GM12873 (cell line): ENCODE results near the gene SLC43A1.

ENCODE experiments used
- TF ChIP-seq, protein P1 (sequence below): IDR thresholded peaks from 2 replicates; pipeline ENCODE4 v1.5.1; 2012; ENCODE audit warnings: low read depth, mild to moderate bottlenecking, moderate library complexity, low read length, control low read depth; ENCODE audit not compliant: insufficient read depth; ENCODE audit errors: missing control alignments

Gene SLC43A1

DNA sequence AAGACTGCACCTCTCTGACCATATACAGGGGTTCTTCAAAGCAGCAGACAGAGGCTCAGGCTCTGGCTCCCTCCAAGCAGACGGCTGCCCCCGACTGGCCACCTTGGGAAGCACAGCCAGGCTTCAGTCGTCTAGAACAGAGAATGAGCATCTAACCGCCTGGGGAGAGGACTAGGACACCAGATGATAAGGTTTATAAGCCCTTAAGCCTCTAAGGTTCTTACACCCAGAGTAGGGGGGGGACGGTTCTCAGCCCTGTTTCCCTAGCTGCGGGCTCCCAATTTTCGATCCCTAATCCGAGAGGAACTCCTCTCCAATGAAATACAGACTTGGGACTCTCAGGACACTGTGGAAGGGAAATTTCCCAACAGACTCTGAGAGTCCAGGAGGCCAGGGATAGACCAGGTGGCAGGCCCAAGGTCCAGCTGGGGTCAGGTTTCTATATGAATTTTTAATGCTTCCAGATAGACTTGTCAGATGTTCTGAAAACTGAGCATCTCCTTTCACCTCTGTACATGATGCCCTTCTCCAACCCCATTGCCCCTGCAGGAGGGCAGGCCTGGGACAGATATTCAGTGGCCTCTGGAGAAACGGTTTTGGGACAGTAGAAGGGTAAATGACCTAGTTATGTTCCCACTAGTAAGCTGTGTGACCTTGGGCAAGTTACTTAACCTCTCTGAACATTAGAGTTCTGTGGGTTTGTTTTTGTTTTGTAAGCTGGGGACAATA lies 34.9 kb downstream of the SLC43A1 start:
- TF ChIP-seq, protein P1, sequence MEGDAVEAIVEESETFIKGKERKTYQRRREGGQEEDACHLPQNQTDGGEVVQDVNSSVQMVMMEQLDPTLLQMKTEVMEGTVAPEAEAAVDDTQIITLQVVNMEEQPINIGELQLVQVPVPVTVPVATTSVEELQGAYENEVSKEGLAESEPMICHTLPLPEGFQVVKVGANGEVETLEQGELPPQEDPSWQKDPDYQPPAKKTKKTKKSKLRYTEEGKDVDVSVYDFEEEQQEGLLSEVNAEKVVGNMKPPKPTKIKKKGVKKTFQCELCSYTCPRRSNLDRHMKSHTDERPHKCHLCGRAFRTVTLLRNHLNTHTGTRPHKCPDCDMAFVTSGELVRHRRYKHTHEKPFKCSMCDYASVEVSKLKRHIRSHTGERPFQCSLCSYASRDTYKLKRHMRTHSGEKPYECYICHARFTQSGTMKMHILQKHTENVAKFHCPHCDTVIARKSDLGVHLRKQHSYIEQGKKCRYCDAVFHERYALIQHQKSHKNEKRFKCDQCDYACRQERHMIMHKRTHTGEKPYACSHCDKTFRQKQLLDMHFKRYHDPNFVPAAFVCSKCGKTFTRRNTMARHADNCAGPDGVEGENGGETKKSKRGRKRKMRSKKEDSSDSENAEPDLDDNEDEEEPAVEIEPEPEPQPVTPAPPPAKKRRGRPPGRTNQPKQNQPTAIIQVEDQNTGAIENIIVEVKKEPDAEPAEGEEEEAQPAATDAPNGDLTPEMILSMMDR, result peak; percentile 87

DNA sequence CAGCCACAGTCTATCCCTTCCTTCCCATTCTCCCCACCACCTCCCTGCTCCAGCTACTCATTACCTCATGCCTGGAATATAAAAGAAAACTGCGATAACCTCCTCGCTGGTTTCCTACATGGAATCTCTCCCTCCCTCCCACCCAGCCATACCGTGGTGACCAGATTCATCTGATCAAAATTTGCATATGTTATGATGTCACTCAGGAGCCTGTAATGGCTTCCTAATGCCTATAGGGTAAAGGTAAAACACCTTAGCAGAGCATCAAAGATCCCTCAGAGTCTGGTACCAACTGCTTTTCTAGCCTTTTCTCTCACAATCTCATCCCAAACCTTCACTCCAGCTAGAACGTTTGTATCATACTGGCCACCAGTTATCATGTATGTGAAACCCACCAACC lies 35.6 kb downstream of the SLC43A1 start:
- TF ChIP-seq, protein P1, result no peak

DNA sequence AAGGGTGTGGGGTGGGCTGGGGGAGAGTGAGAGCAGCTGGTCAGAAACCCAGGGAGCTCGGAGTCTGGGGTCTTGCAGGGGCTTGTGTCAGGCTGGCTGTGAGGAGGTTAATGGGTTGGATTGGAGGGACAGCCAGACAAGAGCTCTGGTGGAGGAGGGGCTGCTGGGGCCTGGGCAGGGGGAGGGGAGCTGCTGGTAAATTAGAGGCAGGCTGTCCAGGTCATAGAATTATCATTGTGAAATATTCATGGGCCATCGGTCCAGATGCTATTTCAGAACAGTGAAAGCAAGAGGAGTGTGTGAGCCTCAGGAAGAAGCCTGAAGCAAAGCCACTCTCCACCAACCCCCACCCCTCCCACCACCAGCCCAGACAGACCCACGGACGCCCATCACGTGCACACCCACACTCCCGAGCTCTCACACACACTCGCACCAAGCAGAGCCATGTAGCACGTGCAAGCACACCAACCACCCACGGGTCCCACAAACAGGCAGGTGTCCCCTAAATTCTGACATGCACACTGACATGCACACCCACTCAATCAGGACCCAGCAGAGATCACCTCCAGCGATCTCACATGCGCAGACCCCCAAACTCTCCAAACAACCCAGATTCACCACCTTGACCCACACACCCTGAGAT lies 36.4 kb downstream of the SLC43A1 start:
- TF ChIP-seq, protein P1, result no peak

DNA sequence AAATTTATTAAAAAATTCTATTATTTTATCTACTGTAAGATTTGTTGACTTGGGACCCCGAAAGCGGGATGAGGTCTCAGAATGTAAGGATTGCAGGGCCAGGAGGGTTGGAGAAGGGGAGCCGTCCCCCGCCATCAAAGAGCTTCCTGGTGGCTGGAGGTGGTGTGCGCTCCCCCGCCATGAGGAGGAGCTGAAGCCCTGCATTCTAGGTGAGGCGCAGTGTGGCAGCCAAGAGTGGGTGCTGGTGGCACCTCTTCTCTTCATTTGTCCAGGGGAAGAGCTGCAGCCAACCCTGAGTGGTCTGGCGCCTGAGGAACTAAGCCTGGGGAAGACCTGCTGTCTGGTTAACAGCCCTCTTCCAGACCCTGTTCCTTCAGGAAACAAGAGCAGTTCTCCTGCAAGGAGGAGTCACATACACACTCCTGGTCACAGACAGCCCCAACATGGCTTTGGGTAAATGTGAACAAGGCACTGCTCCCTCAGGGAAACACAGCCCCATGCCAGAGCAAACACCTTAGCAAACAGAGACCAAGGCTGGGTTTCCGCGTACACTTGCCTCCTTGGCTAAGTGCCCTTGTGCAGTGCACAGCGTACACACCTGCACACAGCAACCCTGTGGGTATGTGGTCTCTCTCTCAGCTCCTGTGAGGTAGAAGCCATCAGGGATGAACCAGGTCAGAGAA lies 37.9 kb downstream of the SLC43A1 start:
- TF ChIP-seq, protein P1, result no peak

DNA sequence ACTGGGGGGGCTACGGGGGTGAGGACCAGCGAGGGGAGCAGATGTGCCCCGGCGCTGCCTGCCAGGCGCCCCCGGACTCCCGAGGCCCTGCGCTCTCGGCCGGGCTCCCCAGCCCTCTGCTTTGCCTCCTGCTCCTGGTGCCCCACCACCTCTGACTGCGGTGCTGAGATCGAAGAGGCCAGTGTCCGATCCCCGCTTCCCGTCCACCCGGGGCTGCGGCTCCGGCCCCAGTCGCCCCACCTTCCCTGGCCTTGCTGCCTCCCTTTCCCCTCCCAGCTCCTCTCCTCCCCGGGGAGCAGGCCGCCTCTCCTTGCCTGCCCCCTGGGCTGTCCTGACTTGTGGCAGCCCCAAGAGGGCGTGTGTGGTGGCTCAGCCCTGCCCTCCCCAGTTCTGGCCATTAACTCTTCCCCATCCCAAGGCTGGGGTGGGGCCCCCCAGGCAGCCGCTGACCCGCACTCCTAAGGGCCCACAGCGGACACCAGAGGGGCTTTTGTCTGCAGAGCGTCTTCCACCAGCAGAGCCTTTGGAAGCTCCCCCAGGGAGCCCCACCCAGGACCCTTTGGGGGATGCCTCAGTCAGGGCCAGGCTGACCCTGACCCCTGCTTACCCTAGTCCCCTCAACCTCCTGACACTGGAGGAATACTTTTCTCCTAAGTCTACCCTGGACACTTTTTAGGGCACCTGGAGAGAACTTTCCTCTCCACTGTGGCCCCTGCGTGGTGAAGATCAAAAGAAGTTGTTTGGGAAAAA lies 38.6 kb downstream of the SLC43A1 start:
- TF ChIP-seq, protein P1, result peak; percentile 63

DNA sequence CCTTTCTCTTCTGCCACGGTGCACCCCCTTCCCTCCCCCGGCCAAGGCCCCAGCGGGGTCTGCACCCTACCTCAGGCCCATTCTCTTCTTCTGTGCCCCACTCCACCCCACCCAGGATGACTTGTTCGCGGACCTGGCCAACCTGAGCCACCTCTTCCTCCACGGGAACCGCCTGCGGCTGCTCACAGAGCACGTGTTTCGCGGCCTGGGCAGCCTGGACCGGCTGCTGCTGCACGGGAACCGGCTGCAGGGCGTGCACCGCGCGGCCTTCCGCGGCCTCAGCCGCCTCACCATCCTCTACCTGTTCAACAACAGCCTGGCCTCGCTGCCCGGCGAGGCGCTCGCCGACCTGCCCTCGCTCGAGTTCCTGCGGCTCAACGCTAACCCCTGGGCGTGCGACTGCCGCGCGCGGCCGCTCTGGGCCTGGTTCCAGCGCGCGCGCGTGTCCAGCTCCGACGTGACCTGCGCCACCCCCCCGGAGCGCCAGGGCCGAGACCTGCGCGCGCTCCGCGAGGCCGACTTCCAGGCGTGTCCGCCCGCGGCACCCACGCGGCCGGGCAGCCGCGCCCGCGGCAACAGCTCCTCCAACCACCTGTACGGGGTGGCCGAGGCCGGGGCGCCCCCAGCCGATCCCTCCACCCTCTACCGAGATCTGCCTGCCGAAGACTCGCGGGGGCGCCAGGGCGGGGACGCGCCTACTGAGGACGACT lies 39.3 kb downstream of the SLC43A1 start:
- TF ChIP-seq, protein P1, result no peak
